K562 (cell line): Measurements from ENCODE around the gene ABCB9.

Experiments
- EP300 ChIP-seq: IDR thresholded peaks from 2 replicates; pipeline ENCODE4 v1.6.1; 2012; ENCODE audit warnings: low read length, improper control_type of control experiment
- ZC3H4 ChIP-seq: sonication (generic); formaldehyde crosslinking; IDR thresholded peaks from 2 replicates; pipeline ENCODE4 v1.9.0; 2021; ENCODE audit warnings: missing genetic modification reagents, borderline replicate concordance
- TF ChIP-seq, protein P1 (sequence below), 2 experiments: fragments of 450-650 bp; formaldehyde crosslinking in 1 of 2; IDR thresholded peaks; 2 replicates each; pipeline versions ENCODE4 v1.4.0 to v1.6.1; 2014 to 2020; ENCODE audit warnings: mild to moderate bottlenecking in 2 of 2, borderline replicate concordance in 1 of 2, low read depth in 1 of 2
- TF ChIP-seq, protein P2 (sequence below), 2 experiments: fragments of 200-800 bp in 1 of 2; sonication (Bioruptor generic) in 1 of 2; sonication (generic) in 1 of 2; formaldehyde crosslinking in 1 of 2; IDR thresholded peaks in 1 of 2; conservative IDR thresholded peaks in 1 of 2; 2 replicates each; pipeline versions ENCODE4 v1.5.0 to v1.6.1; 2016 to 2020; ENCODE audit warnings: missing compliant biosample characterization in 1 of 2, missing genetic modification characterization in 1 of 2, missing genetic modification reagents in 1 of 2

- no peak for TF ChIP-seq EP300
- TF ChIP-seq, protein P1, sequence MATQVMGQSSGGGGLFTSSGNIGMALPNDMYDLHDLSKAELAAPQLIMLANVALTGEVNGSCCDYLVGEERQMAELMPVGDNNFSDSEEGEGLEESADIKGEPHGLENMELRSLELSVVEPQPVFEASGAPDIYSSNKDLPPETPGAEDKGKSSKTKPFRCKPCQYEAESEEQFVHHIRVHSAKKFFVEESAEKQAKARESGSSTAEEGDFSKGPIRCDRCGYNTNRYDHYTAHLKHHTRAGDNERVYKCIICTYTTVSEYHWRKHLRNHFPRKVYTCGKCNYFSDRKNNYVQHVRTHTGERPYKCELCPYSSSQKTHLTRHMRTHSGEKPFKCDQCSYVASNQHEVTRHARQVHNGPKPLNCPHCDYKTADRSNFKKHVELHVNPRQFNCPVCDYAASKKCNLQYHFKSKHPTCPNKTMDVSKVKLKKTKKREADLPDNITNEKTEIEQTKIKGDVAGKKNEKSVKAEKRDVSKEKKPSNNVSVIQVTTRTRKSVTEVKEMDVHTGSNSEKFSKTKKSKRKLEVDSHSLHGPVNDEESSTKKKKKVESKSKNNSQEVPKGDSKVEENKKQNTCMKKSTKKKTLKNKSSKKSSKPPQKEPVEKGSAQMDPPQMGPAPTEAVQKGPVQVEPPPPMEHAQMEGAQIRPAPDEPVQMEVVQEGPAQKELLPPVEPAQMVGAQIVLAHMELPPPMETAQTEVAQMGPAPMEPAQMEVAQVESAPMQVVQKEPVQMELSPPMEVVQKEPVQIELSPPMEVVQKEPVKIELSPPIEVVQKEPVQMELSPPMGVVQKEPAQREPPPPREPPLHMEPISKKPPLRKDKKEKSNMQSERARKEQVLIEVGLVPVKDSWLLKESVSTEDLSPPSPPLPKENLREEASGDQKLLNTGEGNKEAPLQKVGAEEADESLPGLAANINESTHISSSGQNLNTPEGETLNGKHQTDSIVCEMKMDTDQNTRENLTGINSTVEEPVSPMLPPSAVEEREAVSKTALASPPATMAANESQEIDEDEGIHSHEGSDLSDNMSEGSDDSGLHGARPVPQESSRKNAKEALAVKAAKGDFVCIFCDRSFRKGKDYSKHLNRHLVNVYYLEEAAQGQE (IDR thresholded peaks at IDR 0.05; ENCODE audit: borderline replicate concordance): no peak
- TF ChIP-seq, protein P1 (CRISPR knock-in tag; IDR thresholded peaks at IDR 0.05; ENCODE audit: low read depth): no peak
- TF ChIP-seq, protein P2, sequence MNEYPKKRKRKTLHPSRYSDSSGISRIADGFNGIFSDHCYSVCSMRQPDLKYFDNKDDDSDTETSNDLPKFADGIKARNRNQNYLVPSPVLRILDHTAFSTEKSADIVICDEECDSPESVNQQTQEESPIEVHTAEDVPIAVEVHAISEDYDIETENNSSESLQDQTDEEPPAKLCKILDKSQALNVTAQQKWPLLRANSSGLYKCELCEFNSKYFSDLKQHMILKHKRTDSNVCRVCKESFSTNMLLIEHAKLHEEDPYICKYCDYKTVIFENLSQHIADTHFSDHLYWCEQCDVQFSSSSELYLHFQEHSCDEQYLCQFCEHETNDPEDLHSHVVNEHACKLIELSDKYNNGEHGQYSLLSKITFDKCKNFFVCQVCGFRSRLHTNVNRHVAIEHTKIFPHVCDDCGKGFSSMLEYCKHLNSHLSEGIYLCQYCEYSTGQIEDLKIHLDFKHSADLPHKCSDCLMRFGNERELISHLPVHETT (CRISPR knock-in tag; conservative IDR thresholded peaks at IDR 0.05 in 1 of 2, IDR thresholded peaks at IDR 0.05 in 1 of 2): no peak
- TF ChIP-seq ZC3H4 (CRISPR knock-in tag): no peak
These were observed 47.4 kb downstream of the ABCB9 start for GRCh38 chr12:122918827-122919226.
